Thoracic aorta (tissue), 2 donors: Measurements from ENCODE around the gene CRIP3. TPM values are rescaled to one million over a fixed set of nuclear protein-coding genes. Genes with fewer than 3 reads are reported as not detected.

Experiments
- ATAC-seq: fragments of 150-250 bp; one replicate; pipeline ENCODE4 v1.8.0; 2017; ENCODE audit warnings: low read depth; ENCODE audit not compliant: insufficient number of reproducible peaks, low FRiP score
- DNase-seq: peaks from one replicate; pipeline ENCODE4 v3.0.0-alpha.2; 2020; ENCODE audit warnings: low spot score
- H3K27ac ChIP-seq, 2 donors: fragments of 200-600 bp; sonication (generic); 1 replicate in 1 of 2; 2 replicates in 1 of 2; pipeline ENCODE4 v1.5.1; 2016; ENCODE audit warnings: mild to moderate bottlenecking in 2 of 2, moderate library complexity in 2 of 2
- H3K27me3 ChIP-seq: fragments of 200-600 bp; sonication (generic); replicated peaks from 2 replicates; pipeline ENCODE4 v1.6.0; 2016; ENCODE audit warnings: mild to moderate bottlenecking; ENCODE audit not compliant: insufficient read depth
- H3K36me3 ChIP-seq: fragments of 200-600 bp; sonication (generic); one replicate; pipeline ENCODE4 v1.5.1; 2016
- H3K4me1 ChIP-seq, 2 donors: fragments of 200-600 bp; sonication (generic); 1 replicate in 1 of 2; 2 replicates in 1 of 2; pipeline versions ENCODE4 v1.5.1 to v1.6.0; 2016; ENCODE audit warnings: low read depth in 2 of 2, mild to moderate bottlenecking in 1 of 2; ENCODE audit not compliant: control insufficient read depth in 1 of 2
- H3K4me3 ChIP-seq: fragments of 200-600 bp; sonication (generic); 2 replicates; pipeline ENCODE4 v1.5.1; 2016; ENCODE audit warnings: mild to moderate bottlenecking
- H3K9me3 ChIP-seq: fragments of 200-600 bp; sonication (generic); 2 replicates; pipeline ENCODE4 v1.5.1; 2016
- total RNA-seq, 2 donors: library from RNA; depleted of rRNA; stranded (reverse); fragments of >200 nt; gene quantifications; one replicate each; pipeline versions ENCODE4 v1.1.0 to v1.2.3, GENCODE V29; 2016
- TF ChIP-seq, protein P1 (sequence below): fragments of 200-600 bp; sonication (generic); IDR thresholded peaks from one replicate; pipeline ENCODE4 v1.5.1; 2019; ENCODE audit warnings: antibody characterized with exemption

The CRIP3 gene
- total RNA-seq, 2 donors from 2014 or later = not detected

DNA sequence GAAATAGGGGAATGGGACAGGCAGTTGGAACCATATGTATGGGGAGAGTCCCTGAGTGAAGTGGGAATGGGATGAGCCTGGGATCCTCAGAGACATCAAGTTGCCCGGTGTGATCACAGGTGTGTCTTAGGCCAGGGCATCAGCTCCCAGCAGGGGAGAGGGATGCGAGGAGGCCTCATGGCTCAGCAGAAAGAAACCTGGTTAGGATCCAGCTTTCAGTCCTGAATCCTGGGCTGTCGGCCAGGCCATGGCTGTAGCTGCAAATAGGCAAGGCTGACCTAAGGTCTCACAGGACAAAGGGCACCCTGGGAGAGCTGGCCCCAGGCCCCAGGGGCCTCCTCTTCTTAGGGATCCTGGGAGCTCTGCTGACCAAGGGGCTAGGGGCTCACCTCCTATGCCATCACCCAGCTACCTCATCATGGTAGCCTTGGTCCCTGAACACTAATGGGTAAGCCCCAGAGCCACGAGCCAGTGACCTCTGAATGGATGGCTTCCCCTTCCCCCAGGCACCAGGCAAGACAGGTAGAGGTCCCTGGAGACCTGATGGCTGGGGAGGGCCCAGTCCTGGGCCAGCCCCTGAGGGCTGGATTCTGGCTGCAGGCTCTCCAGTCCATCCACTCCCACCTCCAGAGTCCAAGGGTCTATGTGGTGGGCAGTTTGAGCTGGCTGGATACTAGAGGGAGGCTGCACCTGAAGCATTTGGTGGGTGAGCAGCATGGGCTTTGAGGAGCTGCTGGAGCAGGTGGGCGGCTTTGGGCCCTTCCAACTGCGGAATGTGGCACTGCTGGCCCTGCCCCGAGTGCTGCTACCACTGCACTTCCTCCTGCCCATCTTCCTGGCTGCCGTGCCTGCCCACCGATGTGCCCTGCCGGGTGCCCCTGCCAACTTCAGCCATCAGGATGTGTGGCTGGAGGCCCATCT lies 10.7 kb downstream of the CRIP3 start, which contains the start of gene SLC22A7:
Gene SLC22A7, plus strand, starts transcription at position 617 of the 921 bp plus-strand sequence. Its CDS starts 99 bp downstream, at position 716.
- Histone ChIP-seq H3K4me1 (no peaks in the 10 kb centered on the region), H3K9me3 (no peaks in the 10 kb centered on the region), H3K27ac (no peak within 1 kb of the TSS), H3K36me3 (no peaks in the 10 kb centered on the region), H3K27me3 (no peaks in the 10 kb centered on the region), H3K4me3 (no peak within 1 kb of the TSS)
- DNase-seq = no peak
- TF ChIP-seq, protein P1, sequence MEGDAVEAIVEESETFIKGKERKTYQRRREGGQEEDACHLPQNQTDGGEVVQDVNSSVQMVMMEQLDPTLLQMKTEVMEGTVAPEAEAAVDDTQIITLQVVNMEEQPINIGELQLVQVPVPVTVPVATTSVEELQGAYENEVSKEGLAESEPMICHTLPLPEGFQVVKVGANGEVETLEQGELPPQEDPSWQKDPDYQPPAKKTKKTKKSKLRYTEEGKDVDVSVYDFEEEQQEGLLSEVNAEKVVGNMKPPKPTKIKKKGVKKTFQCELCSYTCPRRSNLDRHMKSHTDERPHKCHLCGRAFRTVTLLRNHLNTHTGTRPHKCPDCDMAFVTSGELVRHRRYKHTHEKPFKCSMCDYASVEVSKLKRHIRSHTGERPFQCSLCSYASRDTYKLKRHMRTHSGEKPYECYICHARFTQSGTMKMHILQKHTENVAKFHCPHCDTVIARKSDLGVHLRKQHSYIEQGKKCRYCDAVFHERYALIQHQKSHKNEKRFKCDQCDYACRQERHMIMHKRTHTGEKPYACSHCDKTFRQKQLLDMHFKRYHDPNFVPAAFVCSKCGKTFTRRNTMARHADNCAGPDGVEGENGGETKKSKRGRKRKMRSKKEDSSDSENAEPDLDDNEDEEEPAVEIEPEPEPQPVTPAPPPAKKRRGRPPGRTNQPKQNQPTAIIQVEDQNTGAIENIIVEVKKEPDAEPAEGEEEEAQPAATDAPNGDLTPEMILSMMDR = no peak
- ATAC-seq = no peak

DNA sequence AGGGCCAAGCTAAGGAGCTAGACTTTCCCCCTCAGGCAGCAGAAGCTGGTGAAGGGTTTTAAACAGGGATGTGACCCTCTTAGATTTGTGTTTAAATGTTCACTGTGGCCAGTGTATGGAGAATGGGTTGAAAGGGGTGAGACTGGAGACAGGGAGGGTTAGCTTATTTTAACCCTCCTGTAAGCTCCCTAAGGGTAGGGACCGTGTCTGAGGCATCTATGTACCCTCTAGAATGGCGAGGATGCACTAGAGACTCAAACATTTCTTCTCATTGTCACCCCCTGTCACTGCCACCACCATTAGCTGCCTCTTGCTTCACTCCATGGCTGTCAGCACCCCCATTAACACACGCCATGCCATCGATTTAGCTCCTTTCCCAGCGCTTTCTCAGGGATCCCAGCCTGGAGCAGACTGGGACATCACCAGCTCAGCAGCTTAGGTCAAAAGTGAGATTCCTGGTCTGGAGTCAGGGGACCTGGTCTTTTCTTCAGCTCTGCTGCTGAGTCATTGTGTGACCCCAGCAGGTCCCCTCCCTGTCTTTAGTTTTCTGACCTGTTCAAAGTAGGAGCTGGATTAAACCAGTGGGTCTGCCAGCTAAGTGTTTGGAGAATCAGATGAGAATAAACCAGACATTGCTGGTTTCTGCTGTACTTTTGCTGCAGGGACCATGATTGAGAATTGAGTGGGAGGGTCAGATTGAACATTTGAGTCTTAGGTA lies 11.7 kb downstream of the CRIP3 start:
- Histone ChIP-seq H3K36me3 (no peaks in the 10 kb centered on the region), H3K4me1 (no peaks in the 10 kb centered on the region), H3K9me3 (no peaks in the 10 kb centered on the region), H3K27me3 (no peaks in the 10 kb centered on the region), H3K4me3 (no peak overlapping the region), H3K27ac (no peak overlapping the region)
- DNase-seq (no peak), ATAC-seq (no peak)
- TF ChIP-seq, protein P1 = no peak

DNA sequence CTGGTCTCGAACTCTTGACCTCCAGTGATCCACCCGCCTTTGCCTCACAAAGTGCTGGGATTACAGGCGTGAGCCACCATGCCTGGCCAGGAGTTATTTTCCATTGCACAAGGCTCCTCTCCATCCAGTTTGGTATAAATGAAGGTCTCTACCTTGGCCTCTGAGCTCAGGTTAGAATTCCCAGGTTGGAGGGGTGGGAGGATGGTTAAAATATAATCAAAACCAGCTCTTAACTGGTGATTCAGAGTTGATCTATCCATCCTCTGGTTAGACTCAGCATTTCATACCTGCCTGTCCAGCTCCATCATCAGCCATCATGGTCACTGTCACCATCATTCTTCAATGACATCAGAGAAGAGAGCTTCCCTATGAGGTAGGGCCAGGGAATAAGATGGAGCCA lies 13.2 kb downstream of the CRIP3 start:
- Histone ChIP-seq H3K4me3 (no peak overlapping the region), H3K27me3 (no peaks in the 10 kb centered on the region), H3K4me1 (no peaks in the 10 kb centered on the region), H3K27ac (no peak overlapping the region), H3K36me3 (no peaks in the 10 kb centered on the region), H3K9me3 (no peaks in the 10 kb centered on the region)
- ATAC-seq (no peak), DNase-seq (no peak)
- TF ChIP-seq, protein P1 = no peak

DNA sequence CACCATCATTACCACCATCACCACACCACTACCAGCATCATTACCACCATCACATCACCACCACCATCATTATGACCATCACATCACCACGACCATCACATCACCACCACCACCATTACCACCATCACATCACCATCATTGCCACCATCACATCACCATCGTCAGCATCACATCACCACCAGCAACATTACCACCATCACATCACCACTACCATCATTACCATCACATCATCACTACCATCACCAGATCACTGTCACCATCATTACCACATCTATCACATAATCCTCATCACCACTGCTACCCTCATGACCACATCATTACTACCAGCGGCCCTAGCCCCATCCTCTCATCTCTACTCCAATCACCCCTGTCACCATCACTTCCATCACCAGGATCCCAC lies 14.1 kb downstream of the CRIP3 start:
- DNase-seq = no peak
- Histone ChIP-seq H3K27ac (no peak overlapping the region), H3K4me1 (no peaks in the 10 kb centered on the region), H3K27me3 (no peaks in the 10 kb centered on the region), H3K36me3 (no peaks in the 10 kb centered on the region), H3K9me3 (no peaks in the 10 kb centered on the region), H3K4me3 (no peak overlapping the region)
- TF ChIP-seq, protein P1 = no peak
- ATAC-seq = no peak

DNA sequence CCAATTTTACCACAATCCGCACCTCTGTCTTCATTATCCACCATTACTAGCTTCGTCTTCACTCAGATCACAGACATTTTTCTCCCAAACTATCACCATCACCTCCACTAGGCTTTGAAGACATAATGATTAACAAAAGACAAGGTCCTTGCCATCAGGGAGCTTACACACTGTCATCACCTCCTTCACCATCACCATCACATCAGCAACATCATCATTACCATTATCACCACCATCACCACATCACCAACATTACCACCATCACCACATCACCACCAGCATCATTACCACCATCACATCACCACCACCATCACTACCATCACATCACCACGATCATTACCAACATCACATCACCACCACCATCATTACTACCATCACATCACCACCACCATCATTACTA lies 14.9 kb downstream of the CRIP3 start:
- Histone ChIP-seq H3K9me3 (no peaks in the 10 kb centered on the region), H3K27ac (no peak overlapping the region), H3K36me3 (no peaks in the 10 kb centered on the region), H3K4me3 (no peak overlapping the region), H3K27me3 (no peaks in the 10 kb centered on the region), H3K4me1 (no peaks in the 10 kb centered on the region)
- DNase-seq = no peak
- TF ChIP-seq, protein P1 = no peak
- no peak for ATAC-seq
